A673 (cell line): ENCODE data around the gene CDIP1. TPM values are rescaled to one million over a fixed set of nuclear protein-coding genes. Genes with fewer than 3 reads are reported as not detected.

Experiments
- BruUV-seq: library from RNA; stranded (reverse); fragments of 400-500 nt; replicated peaks from 2 replicates; lab custom pipeline; 2021; lab: Mats Ljungman, UMichigan
- CTCF ChIA-PET: fragments of 300-600 bp; sonication (Branson Sonifier 250); formaldehyde crosslinking; loops from one replicate; lab custom pipeline; 2022; ENCODE audit warnings: antibody characterized with exemption; lab: Charles Lee
- POLR2A ChIA-PET: fragments of 300-600 bp; sonication (Branson Sonifier 250); formaldehyde crosslinking; loops from one replicate; lab custom pipeline; 2022; ENCODE audit warnings: antibody characterized with exemption; ENCODE audit not compliant: low non-redundant PET; lab: Charles Lee
- DNase-seq: peaks from one replicate; pipeline ENCODE4 v3.0.0-alpha.2; 2015; ENCODE audit warnings: low spot score
- H3K27ac ChIP-seq: fragments of 200-600 bp; sonication (generic); 2 replicates; pipeline ENCODE4 v1.5.1; 2016; ENCODE audit warnings: mixed run types, low read depth, mild to moderate bottlenecking, mixed read lengths, antibody characterized with exemption, low read length; ENCODE audit not compliant: poor library complexity, severe bottlenecking
- H3K27me3 ChIP-seq: fragments of 200-600 bp; sonication (generic); replicated peaks from 2 replicates; pipeline ENCODE4 v1.6.1; 2017; ENCODE audit warnings: mixed run types, low read depth, mild to moderate bottlenecking, mixed read lengths, antibody characterized with exemption, low read length; ENCODE audit not compliant: insufficient read depth, poor library complexity
- H3K36me3 ChIP-seq: fragments of 200-600 bp; sonication (generic); 2 replicates; pipeline ENCODE4 v1.6.1; 2016; ENCODE audit warnings: mixed run types, mild to moderate bottlenecking, mixed read lengths, antibody characterized with exemption, low read length; ENCODE audit not compliant: insufficient read depth, poor library complexity, severe bottlenecking
- H3K4me1 ChIP-seq: fragments of 200-600 bp; sonication (generic); 2 replicates; pipeline ENCODE4 v1.6.1; 2017; ENCODE audit warnings: mixed run types, mild to moderate bottlenecking, mixed read lengths, antibody characterized with exemption, low read length; ENCODE audit not compliant: insufficient read depth, poor library complexity, severe bottlenecking
- H3K4me3 ChIP-seq: fragments of 200-600 bp; sonication (generic); 2 replicates; pipeline ENCODE4 v1.5.1; 2016; ENCODE audit warnings: low read depth, mixed run types, mild to moderate bottlenecking, mixed read lengths, low read length; ENCODE audit not compliant: poor library complexity, severe bottlenecking
- H3K9me3 ChIP-seq: fragments of 200-600 bp; sonication (generic); 2 replicates; pipeline ENCODE4 v1.6.1; 2016; ENCODE audit warnings: mixed run types, low read depth, mild to moderate bottlenecking, mixed read lengths, antibody characterized with exemption, low read length; ENCODE audit not compliant: poor library complexity, severe bottlenecking
- CTCF ChIP-seq: fragments of 300-800, 200-600 bp; sonication (generic); conservative IDR thresholded peaks from 2 replicates; pipeline ENCODE4 v1.5.1; 2017; ENCODE audit warnings: low read depth, mild to moderate bottlenecking, antibody characterized with exemption, low read length, moderate library complexity, mixed read lengths
- EZH2 ChIP-seq: fragments of 200-600 bp; sonication (generic); IDR thresholded peaks from 2 replicates; pipeline ENCODE4 v1.6.1; 2017; ENCODE audit warnings: borderline replicate concordance, low read depth, mild to moderate bottlenecking, mixed read lengths, antibody characterized with exemption, low read length; ENCODE audit not compliant: poor library complexity, severe bottlenecking
- intact Hi-C: fragments of 100-400 bp; cut with micrococcal nuclease; formaldehyde crosslinking; loops from one replicate; pipeline ENCODE4 v1.10.0; 2022; ENCODE audit not compliant: unreplicated experiment
- total RNA-seq: library from RNA; stranded (reverse); gene quantifications from 2 replicates; pipeline ENCODE4 v1.2.3, GENCODE V29; 2021

CDIP1 gene
- total RNA-seq, 1 experiment from 2014 or later: 12.8 TPM

- intact Hi-C loops: no loop called here
- Histone ChIP-seq H3K4me1 (no peaks in the 10 kb centered on the region), H3K27me3 (no peaks in the 10 kb centered on the region), H3K27ac (no peak overlapping the region), H3K4me3 (no peak overlapping the region), H3K36me3 (peaks cover 10% of the 10 kb centered on the region), H3K9me3 (no peaks in the 10 kb centered on the region)
- no peak for DNase-seq
- CTCF ChIA-PET: interaction anchor here (0.6 kb wide), 2 partner anchors 60 to 505 kb away, joined by 9 to 16 read pairs; no protein-coding TSS in a partner anchor
- no TSS peak for BruUV-seq
- POLR2A ChIA-PET: interaction anchor here (0.6 kb wide), 1 partner anchor 544 kb away, joined by 3 read pairs; no protein-coding TSS in a partner anchor
- TF ChIP-seq CTCF: no peak
- TF ChIP-seq EZH2: no peak
Observed at GRCh38 chr16:4487955-4488498, 50.5 kb downstream of the CDIP1 start.

- no peaks in the 10 kb centered on the region for H3K9me3 ChIP-seq
- peaks cover 10% of the 10 kb centered on the region for H3K36me3 ChIP-seq
- H3K4me3 ChIP-seq: no peak overlapping the region
- H3K27me3 ChIP-seq: no peaks in the 10 kb centered on the region
- no peak for DNase-seq
- TF ChIP-seq CTCF (no peak), EZH2 (no peak)
- no peaks in the 10 kb centered on the region for H3K4me1 ChIP-seq
- ChIA-PET CTCF (interaction anchor here (0.6 kb wide), 1 partner anchor 26 kb away, joined by 11 read pairs; no protein-coding TSS in a partner anchor), POLR2A (no interaction called here)
- intact Hi-C loops: no loop called here
- BruUV-seq: no TSS peak
- no peak overlapping the region for H3K27ac ChIP-seq
Observed at GRCh38 chr16:4486126-4486893, 52.3 kb downstream of the CDIP1 start.

- no TSS peak for BruUV-seq
- DNase-seq: no peak
- Histone ChIP-seq H3K27ac (no peak overlapping the region), H3K36me3 (peaks cover 10% of the 10 kb centered on the region), H3K27me3 (no peaks in the 10 kb centered on the region), H3K9me3 (no peaks in the 10 kb centered on the region), H3K4me1 (peaks cover 7% of the 10 kb centered on the region), H3K4me3 (no peak overlapping the region)
- ChIA-PET POLR2A (no interaction called here), CTCF (no interaction called here)
- TF ChIP-seq EZH2: no peak
- TF ChIP-seq CTCF: no peak
- intact Hi-C loops: no loop called here
Observed at GRCh38 chr16:4481963-4482362, 56.6 kb downstream of the CDIP1 start.
